Dendritic cell treated with granulocyte-macrophage colony-stimulating factor and Interleukin-4, amounts not matched to agents 40 ng/mL and 50 ng/mL, for 4 days (primary cell): Measurements from ENCODE around the gene EIF4G2.

Source experiments
- H3K27ac Mint-ChIP-seq: one replicate; pipeline ENCODE4 v1.8.0; 2022; ENCODE audit warnings: mild to moderate bottlenecking, mixed read lengths
- H3K27me3 Mint-ChIP-seq: one replicate; pipeline ENCODE4 v1.8.0; 2022; ENCODE audit warnings: mild to moderate bottlenecking, mixed read lengths
- H3K36me3 Mint-ChIP-seq: one replicate; pipeline ENCODE4 v1.8.0; 2022; ENCODE audit warnings: low read depth, mixed read lengths
- H3K4me1 Mint-ChIP-seq: one replicate; pipeline ENCODE4 v1.8.0; 2022; ENCODE audit warnings: low read depth, mixed read lengths
- H3K4me3 Mint-ChIP-seq: one replicate; pipeline ENCODE4 v1.8.0; 2022; ENCODE audit warnings: mild to moderate bottlenecking, moderate library complexity, mixed read lengths
- H3K9me3 Mint-ChIP-seq: one replicate; pipeline ENCODE4 v1.8.0; 2022; ENCODE audit warnings: mixed read lengths
- intact Hi-C: fragments of 100-400 bp; cut with micrococcal nuclease; formaldehyde crosslinking; loops from one replicate; pipeline ENCODE4 v1.15.0; 2022

The EIF4G2 gene

DNA sequence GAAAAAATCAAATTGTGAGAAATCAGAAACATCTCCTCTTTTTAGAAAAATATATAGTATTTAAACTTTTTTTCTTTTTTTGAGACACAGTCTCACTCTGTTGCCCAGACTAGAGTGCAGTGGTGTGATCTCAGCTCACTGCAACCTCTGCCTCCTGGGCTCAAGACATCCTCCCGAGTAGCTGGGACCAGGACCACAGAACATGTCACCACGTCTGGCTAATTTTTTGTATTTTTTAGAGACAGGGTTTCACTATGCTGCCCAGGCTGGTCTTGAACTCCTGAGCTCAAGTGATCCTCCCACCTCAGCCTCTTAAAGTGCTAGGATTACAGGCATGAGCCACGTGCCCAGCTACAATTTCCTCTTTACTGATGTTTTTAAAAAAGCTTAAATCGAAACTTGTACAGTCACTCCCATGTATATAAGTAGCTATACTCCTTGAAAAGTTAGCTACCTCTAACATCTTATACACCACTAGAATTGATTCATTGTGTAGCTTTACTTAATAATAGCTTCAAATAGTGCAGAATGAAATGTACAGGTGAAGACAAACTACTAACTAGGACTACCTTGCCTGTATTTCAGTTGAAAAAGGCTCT, 10.3 kb downstream of the EIF4G2 start:
- Mint-ChIP-seq H3K27me3 (peaks cover 6% of the 10 kb centered on the region), H3K4me3 (no peak overlapping the region), H3K9me3 (no peaks in the 10 kb centered on the region), H3K27ac (no peak overlapping the region), H3K36me3 (peaks cover 75% of the 10 kb centered on the region), H3K4me1 (peaks cover 36% of the 10 kb centered on the region)
- intact Hi-C loops, result loop anchor here (10.0 kb wide), 1 partner anchor 986 kb away; no protein-coding TSS in a partner anchor

DNA sequence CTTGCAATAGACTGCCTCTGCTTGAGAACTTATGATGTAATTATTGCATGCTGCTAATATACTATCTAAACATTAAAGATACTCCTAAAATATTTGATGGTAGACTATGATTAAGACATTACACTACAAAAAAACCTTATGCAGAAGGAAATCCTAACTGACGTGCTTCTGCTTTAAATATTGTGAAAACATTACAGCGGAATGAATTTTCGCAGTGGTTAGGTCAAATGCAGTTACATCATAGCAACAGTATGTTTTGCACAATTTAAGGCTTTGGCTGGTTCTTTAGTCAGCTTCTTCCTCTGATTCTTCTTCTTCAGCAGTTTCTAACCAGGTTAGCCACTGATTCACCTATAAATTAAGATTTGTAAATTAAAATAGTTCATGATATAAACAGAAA, 11.2 kb downstream of the EIF4G2 start:
- Mint-ChIP-seq H3K36me3 (peaks cover 66% of the 10 kb centered on the region), H3K4me1 (peaks cover 37% of the 10 kb centered on the region), H3K4me3 (no peak overlapping the region), H3K9me3 (no peaks in the 10 kb centered on the region), H3K27ac (no peak overlapping the region), H3K27me3 (peaks cover 11% of the 10 kb centered on the region)
- intact Hi-C loops, result loop anchor here (10.0 kb wide), 1 partner anchor 987 kb away; no protein-coding TSS in a partner anchor

- no peaks in the 10 kb centered on the region for H3K9me3 Mint-ChIP-seq
- H3K36me3 Mint-ChIP-seq, result peaks cover 61% of the 10 kb centered on the region
- peaks cover 12% of the 10 kb centered on the region for H3K27me3 Mint-ChIP-seq
- H3K4me1 Mint-ChIP-seq, result peaks cover 40% of the 10 kb centered on the region
- no peak overlapping the region for H3K4me3 Mint-ChIP-seq
- intact Hi-C loops, result loop anchor here (10.0 kb wide), 1 partner anchor 988 kb away; no protein-coding TSS in a partner anchor
- H3K27ac Mint-ChIP-seq, result no peak overlapping the region
Observed at GRCh38 chr11:10797001-10797400, 11.7 kb downstream of the EIF4G2 start.

- Mint-ChIP-seq H3K27ac (no peak overlapping the region), H3K4me3 (no peak overlapping the region), H3K9me3 (no peaks in the 10 kb centered on the region), H3K27me3 (peaks cover 17% of the 10 kb centered on the region), H3K4me1 (peaks cover 36% of the 10 kb centered on the region), H3K36me3 (peaks cover 53% of the 10 kb centered on the region)
- intact Hi-C loops, result loop anchor here (10.0 kb wide), 1 partner anchor 989 kb away; no protein-coding TSS in a partner anchor
Observed at GRCh38 chr11:10796191-10796590, 12.5 kb downstream of the EIF4G2 start.

DNA sequence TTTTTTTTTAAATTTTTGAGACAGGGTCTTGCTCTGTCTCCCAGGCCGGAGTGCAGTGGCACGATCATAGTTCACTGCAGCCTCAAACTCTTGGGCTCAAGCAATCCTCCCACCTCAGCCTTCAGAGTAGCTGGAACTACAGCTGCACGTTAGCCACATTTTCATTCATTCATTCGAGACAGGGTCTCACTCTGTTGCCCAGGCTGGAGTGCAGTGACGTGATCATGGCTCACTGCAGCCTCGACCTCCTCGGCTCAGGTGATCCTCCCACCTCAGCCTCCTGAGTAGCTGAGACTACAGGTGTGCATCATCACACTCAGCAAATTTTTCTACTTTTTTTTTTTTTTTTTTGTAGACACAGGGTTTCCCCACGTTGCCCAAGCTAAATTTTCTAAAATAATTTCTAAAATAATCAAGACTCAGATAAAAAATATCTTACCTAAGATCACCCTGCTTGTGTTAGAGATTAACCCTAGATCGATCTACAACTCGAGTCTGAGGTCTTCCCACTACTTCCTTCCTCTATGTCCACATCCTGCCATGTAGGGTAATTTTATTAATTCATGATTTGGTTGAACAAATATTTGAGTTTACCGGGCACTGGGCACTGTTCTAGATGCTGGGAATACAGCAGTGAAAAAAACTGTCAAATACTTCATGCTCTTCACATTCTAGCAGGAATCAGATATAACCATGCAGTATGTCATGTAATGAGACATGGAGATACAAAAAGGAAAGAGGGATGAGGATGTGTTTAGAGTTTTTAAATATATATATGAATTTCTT, 15.1 kb downstream of the EIF4G2 start:
- intact Hi-C loops, result loop anchor here (2.0 to 10.0 kb wide), 3 partner anchors 139 to 991 kb away; no protein-coding TSS in a partner anchor
- Mint-ChIP-seq H3K36me3 (peaks cover 28% of the 10 kb centered on the region), H3K27me3 (peaks cover 17% of the 10 kb centered on the region), H3K9me3 (no peaks in the 10 kb centered on the region), H3K27ac (no peak overlapping the region), H3K4me1 (peaks cover 22% of the 10 kb centered on the region), H3K4me3 (no peak overlapping the region)

DNA sequence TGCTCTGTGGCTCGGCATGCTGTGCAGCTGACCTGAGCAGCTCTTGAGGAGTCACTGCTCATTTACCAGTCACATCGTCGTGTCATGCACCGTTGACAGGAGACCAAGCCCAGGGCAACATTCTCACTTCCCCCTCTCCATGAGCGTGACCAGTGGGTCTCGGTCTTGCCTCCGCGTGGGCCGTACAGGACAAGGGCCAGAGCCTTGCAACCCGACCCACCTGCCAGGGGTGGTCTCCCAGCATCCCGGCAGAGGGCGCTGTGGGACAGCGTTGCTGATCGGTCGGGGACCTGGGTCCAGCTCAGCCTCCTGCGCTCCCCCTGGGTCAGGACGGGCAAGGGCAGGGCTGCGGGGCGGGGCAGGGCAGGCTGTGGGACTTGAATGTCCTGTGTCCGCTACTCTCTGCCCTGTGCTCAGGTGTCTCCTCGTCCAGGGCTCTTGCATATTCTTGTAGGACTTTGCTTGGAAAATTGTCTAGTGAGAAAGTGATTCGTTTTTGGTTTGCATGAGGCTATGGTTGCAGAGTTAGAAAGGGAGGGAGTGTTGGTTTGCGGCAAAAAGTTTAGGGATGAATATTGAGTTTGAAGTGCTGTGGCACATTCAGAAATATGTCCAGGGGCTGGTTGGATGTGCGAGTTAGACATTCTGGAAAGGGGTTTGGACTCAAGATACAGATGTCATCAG, 16.2 kb downstream of the EIF4G2 start:
- H3K9me3 Mint-ChIP-seq, result no peaks in the 10 kb centered on the region
- H3K27me3 Mint-ChIP-seq, result peaks cover 17% of the 10 kb centered on the region
- peaks cover 16% of the 10 kb centered on the region for H3K36me3 Mint-ChIP-seq
- intact Hi-C loops, result loop anchor here (2.0 to 10.0 kb wide), 3 partner anchors 140 to 992 kb away; no protein-coding TSS in a partner anchor
- H3K4me1 Mint-ChIP-seq, result peaks cover 21% of the 10 kb centered on the region
- no peak overlapping the region for H3K27ac Mint-ChIP-seq
- no peak overlapping the region for H3K4me3 Mint-ChIP-seq

- Mint-ChIP-seq H3K4me1 (peaks cover 12% of the 10 kb centered on the region), H3K36me3 (no peaks in the 10 kb centered on the region), H3K4me3 (no peak overlapping the region), H3K27ac (no peak overlapping the region), H3K27me3 (peaks cover 2% of the 10 kb centered on the region), H3K9me3 (no peaks in the 10 kb centered on the region)
- intact Hi-C loops, result no loop called here
Observed at GRCh38 chr11:10786451-10786850, 22.3 kb downstream of the EIF4G2 start.

- no peak overlapping the region for H3K27ac Mint-ChIP-seq
- peaks cover 19% of the 10 kb centered on the region for H3K4me1 Mint-ChIP-seq
- no peaks in the 10 kb centered on the region for H3K9me3 Mint-ChIP-seq
- H3K27me3 Mint-ChIP-seq, result peaks cover 2% of the 10 kb centered on the region
- no peak overlapping the region for H3K4me3 Mint-ChIP-seq
- intact Hi-C loops, result no loop called here
- H3K36me3 Mint-ChIP-seq, result peaks cover 5% of the 10 kb centered on the region
Observed at GRCh38 chr11:10785146-10785474, 23.6 kb downstream of the EIF4G2 start.

DNA sequence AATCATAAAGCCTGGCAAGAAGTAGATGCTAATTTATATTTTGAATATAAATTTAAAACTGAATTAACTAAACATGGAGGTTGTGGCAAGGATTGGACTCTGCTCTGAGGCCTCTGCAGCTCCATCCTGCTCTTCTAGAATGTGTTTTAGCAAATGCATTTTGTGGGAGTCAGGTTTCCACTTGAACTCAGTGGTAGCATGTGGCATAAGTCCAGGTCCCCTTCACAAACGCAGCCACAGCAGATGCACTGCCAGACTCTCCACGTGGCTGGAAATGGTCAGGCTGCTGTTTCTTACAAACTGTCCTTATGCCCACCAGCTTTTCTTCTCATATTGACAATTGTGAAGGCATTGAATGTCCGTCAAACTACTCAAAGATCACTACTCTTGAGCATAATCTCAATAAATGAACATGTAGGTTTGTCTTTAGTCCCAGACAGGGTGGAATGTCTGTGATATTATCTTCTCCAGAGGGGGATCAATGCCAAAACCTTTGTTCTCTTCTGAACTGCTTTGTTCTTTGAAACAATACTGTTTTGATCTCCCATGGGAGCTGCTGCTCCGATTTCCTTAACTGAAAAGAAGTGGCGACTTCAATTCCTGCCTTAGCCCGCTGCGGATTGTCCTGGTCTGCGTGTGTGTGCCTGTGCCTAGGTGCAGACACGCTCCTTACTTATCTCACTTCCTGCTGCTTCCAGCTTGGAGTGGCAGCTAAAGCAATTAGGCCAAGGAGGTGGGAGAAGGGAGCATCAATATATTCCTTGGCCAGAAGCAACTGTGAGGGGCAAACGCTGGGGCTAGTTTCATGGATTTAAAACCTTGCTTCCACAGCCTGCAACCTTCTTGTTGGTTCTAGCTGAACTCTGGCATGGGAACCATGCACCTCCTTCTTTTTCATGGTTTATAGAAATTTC, 24.2 kb downstream of the EIF4G2 start:
- Mint-ChIP-seq H3K4me3 (no peak overlapping the region), H3K4me1 (peaks cover 22% of the 10 kb centered on the region), H3K27ac (no peak overlapping the region), H3K36me3 (peaks cover 11% of the 10 kb centered on the region), H3K27me3 (peaks cover 2% of the 10 kb centered on the region), H3K9me3 (no peaks in the 10 kb centered on the region)
- intact Hi-C loops, result no loop called here

GRCh38 chr11:10780040-10780439, 28.7 kb downstream of the EIF4G2 start:
- intact Hi-C loops, result no loop called here
- Mint-ChIP-seq H3K4me1 (peaks cover 26% of the 10 kb centered on the region), H3K27ac (no peak overlapping the region), H3K4me3 (no peak overlapping the region), H3K36me3 (peaks cover 51% of the 10 kb centered on the region), H3K9me3 (no peaks in the 10 kb centered on the region), H3K27me3 (no peaks in the 10 kb centered on the region)

DNA sequence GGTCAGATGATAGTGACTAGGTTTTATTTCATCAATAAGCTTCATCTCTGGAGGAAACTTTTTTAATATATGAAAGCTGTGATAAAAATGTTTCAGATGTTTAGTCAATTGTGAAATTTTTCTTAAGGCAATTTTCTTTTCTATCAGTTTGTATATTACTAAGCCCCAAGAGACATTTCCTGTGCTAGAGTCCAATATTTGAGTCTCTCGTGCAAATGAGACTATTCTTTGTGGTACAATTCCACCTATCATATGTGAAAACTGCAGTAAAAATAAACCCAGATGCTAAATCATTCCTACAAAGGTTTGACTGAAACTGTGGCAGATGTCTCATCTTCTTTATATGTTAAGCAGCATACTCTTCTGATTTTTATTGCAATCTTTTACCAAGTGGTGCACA, 29.6 kb downstream of the EIF4G2 start:
- Mint-ChIP-seq H3K27ac (no peak overlapping the region), H3K27me3 (no peaks in the 10 kb centered on the region), H3K4me1 (peaks cover 26% of the 10 kb centered on the region), H3K9me3 (no peaks in the 10 kb centered on the region), H3K36me3 (peaks cover 61% of the 10 kb centered on the region), H3K4me3 (no peak overlapping the region)
- intact Hi-C loops, result no loop called here

- no peaks in the 10 kb centered on the region for H3K27me3 Mint-ChIP-seq
- intact Hi-C loops, result no loop called here
- H3K9me3 Mint-ChIP-seq, result no peaks in the 10 kb centered on the region
- H3K27ac Mint-ChIP-seq, result no peak overlapping the region
- H3K4me3 Mint-ChIP-seq, result no peak overlapping the region
- peaks cover 68% of the 10 kb centered on the region for H3K36me3 Mint-ChIP-seq
- peaks cover 26% of the 10 kb centered on the region for H3K4me1 Mint-ChIP-seq
Observed at GRCh38 chr11:10778217-10778970, 30.3 kb downstream of the EIF4G2 start.

- no peaks in the 10 kb centered on the region for H3K9me3 Mint-ChIP-seq
- no peak overlapping the region for H3K4me3 Mint-ChIP-seq
- peak overlapping the region; percentile 12 for H3K27ac Mint-ChIP-seq
- no peaks in the 10 kb centered on the region for H3K27me3 Mint-ChIP-seq
- H3K4me1 Mint-ChIP-seq, result peaks cover 26% of the 10 kb centered on the region
- H3K36me3 Mint-ChIP-seq, result peaks cover 73% of the 10 kb centered on the region
- intact Hi-C loops, result no loop called here
Observed at GRCh38 chr11:10777806-10778205, 30.9 kb downstream of the EIF4G2 start.
